Activated B cell treated with CpG ODN at 0.5 μM for 24 hours (primary cell): ENCODE results near the gene MAPK12. TPM values are rescaled to one million over a fixed set of nuclear protein-coding genes. Genes with fewer than 3 reads are reported as not detected.

Experiments
- ATAC-seq: fragments of 200-7000 bp; cut with Tn5 transposase; one replicate; pipeline ENCODE4 v1.10.0; 2021; ENCODE audit warnings: low read depth, mild to moderate bottlenecking, moderate library complexity
- CTCF ChIA-PET: fragments of 350-600 bp; sonication (Branson Sonifier 250); formaldehyde crosslinking; loops from one replicate; lab custom pipeline; 2021; ENCODE audit warnings: antibody characterized with exemption; lab: Charles Lee
- POLR2A ChIA-PET: fragments of 350-600 bp; sonication (Branson Sonifier 250); formaldehyde crosslinking; loops from one replicate; lab custom pipeline; 2021; ENCODE audit warnings: antibody characterized with exemption; lab: Charles Lee
- DNase-seq: peaks from one replicate; pipeline ENCODE4 v3.0.0; 2022
- H3K27ac Mint-ChIP-seq: one replicate; pipeline ENCODE4 v1.8.0; 2020; ENCODE audit warnings: mixed read lengths
- H3K27me3 Mint-ChIP-seq: one replicate; pipeline ENCODE4 v1.8.0; 2021; ENCODE audit warnings: mixed read lengths
- H3K36me3 Mint-ChIP-seq: one replicate; pipeline ENCODE4 v1.8.0; 2021; ENCODE audit warnings: low read depth, mixed read lengths
- H3K4me1 Mint-ChIP-seq: one replicate; pipeline ENCODE4 v1.8.0; 2021; ENCODE audit warnings: mixed read lengths
- H3K4me3 Mint-ChIP-seq: one replicate; pipeline ENCODE4 v1.8.0; 2020; ENCODE audit warnings: mild to moderate bottlenecking, mixed read lengths
- H3K9me3 Mint-ChIP-seq: one replicate; pipeline ENCODE4 v1.8.0; 2020; ENCODE audit warnings: mixed read lengths
- intact Hi-C: fragments of 100-400 bp; cut with micrococcal nuclease; formaldehyde crosslinking; loops from one replicate; pipeline ENCODE4 v1.15.1; 2024
- total RNA-seq: library from RNA; stranded (reverse); gene quantifications from 2 replicates; pipeline ENCODE4 v1.2.3, GENCODE V29; 2022
- TF ChIP-seq, protein P1 (sequence below): fragments of 200-600 bp; IDR thresholded peaks from one replicate; pipeline ENCODE4 v1.8.0; 2022; ENCODE audit warnings: antibody characterized with exemption, mild to moderate bottlenecking

Gene MAPK12
- total RNA-seq, 1 donor from 2014 or later, result 4.4 TPM

DNA sequence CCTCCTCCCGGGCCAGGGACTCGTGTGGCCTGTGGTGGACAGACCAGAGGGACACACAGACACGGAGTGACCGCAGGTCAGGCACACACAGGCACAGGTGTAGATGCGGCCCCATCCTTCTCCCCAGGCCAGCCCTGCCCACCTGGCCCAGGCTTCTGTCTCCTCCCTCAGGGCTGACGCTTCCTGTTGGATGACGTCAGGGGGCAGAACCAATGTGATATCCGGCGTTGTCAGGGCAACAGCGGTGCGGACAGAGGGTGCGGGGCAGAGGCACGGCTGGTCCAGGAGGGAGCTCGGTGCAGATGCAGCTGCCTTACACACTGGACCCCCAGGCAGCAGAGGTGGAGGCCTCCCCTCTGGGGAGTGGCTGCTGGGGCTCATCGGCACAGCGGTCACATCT, 13.7 kb downstream of the MAPK12 start:
- ChIA-PET CTCF (no interaction called here), POLR2A (interaction anchor here (0.6 kb wide), 1 partner anchor 49 kb away, joined by 3 read pairs; no protein-coding TSS in a partner anchor)
- Mint-ChIP-seq H3K4me1 (peaks cover 48% of the 10 kb centered on the region), H3K9me3 (no peaks in the 10 kb centered on the region), H3K4me3 (peak overlapping the region; percentile 38), H3K36me3 (peaks cover 23% of the 10 kb centered on the region), H3K27me3 (no peaks in the 10 kb centered on the region), H3K27ac (peak overlapping the region; percentile 66)
- no peak for DNase-seq
- intact Hi-C loops, result loop anchor here (10.0 kb wide), 1 partner anchor 227 kb away; the partner anchor contains the start of gene SBF1
- ATAC-seq, result no peak
- TF ChIP-seq, protein P1, sequence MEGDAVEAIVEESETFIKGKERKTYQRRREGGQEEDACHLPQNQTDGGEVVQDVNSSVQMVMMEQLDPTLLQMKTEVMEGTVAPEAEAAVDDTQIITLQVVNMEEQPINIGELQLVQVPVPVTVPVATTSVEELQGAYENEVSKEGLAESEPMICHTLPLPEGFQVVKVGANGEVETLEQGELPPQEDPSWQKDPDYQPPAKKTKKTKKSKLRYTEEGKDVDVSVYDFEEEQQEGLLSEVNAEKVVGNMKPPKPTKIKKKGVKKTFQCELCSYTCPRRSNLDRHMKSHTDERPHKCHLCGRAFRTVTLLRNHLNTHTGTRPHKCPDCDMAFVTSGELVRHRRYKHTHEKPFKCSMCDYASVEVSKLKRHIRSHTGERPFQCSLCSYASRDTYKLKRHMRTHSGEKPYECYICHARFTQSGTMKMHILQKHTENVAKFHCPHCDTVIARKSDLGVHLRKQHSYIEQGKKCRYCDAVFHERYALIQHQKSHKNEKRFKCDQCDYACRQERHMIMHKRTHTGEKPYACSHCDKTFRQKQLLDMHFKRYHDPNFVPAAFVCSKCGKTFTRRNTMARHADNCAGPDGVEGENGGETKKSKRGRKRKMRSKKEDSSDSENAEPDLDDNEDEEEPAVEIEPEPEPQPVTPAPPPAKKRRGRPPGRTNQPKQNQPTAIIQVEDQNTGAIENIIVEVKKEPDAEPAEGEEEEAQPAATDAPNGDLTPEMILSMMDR, result no peak

DNA sequence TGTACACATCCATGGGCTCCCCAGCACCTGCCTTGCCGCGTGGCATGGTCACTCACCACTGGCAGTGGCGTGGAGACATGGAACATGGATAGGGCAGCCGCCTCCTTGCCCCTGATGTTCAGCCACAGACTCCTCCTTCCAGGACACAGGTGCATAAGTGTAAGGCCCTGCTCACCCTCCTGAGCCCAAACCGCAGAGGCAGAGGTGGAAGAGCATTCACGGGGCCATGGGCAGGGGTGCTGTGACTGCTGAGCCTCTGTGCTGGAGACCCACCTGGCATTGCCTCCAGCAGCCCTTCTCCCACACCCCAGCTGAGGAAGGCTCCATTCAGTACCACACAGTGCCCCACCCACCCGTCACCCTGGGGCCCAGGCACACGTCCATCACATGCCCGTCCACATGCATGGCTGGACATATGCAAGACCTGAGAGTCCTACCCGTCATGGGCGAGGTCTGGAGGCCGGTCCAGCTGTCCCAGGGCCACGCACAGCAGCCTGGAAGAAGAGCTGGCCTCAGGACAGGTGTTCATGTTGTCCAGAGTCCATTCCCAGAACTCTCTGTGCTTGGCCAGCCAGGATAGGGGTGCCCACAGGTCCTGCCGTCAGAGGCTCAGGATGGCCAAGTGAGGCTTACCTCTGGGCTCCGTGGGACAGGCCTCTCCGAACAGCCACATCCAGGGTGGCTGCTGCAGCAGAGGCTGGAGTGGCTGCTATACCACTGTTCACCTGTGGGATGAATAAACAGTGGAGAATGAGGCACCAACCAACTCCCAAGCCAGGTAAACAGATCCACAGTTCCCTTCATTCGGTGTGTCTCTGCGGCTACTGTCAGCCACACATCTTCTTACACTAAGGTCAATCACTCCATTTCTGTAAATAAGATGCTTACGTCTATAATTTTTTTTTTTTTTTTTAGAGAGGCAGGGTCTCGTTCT, 15.0 kb downstream of the MAPK12 start:
- no peak for DNase-seq
- intact Hi-C loops, result loop anchor here (10.0 kb wide), 1 partner anchor 228 kb away; the partner anchor contains the start of gene SBF1
- peaks cover 23% of the 10 kb centered on the region for H3K36me3 Mint-ChIP-seq
- no peak overlapping the region for H3K27ac Mint-ChIP-seq
- CTCF ChIA-PET, result interaction anchor here (1.3 kb wide), 1 partner anchor 96 kb away, joined by 4 read pairs; no protein-coding TSS in a partner anchor
- TF ChIP-seq, protein P1, result no peak
- no peak for ATAC-seq
- H3K27me3 Mint-ChIP-seq, result no peaks in the 10 kb centered on the region
- H3K4me3 Mint-ChIP-seq, result peak overlapping the region; percentile 44
- POLR2A ChIA-PET, result interaction anchor here (0.5 to 1.8 kb wide), 6 partner anchors 14 to 294 kb away, joined by 3 to 4 read pairs (median 4); partner anchors contain the start of gene MAPK11
- H3K4me1 Mint-ChIP-seq, result peaks cover 56% of the 10 kb centered on the region
- H3K9me3 Mint-ChIP-seq, result no peaks in the 10 kb centered on the region

- ChIA-PET CTCF (interaction anchor here (1.2 to 1.3 kb wide), 2 partner anchors 81 to 97 kb away, joined by 4 read pairs; no protein-coding TSS in a partner anchor), POLR2A (interaction anchor here (0.6 to 1.8 kb wide), 6 partner anchors 13 to 280 kb away, joined by 3 to 5 read pairs (median 4); partner anchors contain the start of genes MAPK11 and SCO2)
- Mint-ChIP-seq H3K36me3 (peaks cover 23% of the 10 kb centered on the region), H3K4me3 (peak overlapping the region; percentile 100), H3K27ac (peak overlapping the region; percentile 100), H3K9me3 (no peaks in the 10 kb centered on the region), H3K4me1 (peaks cover 60% of the 10 kb centered on the region), H3K27me3 (no peaks in the 10 kb centered on the region)
- peak; percentile 36 for ATAC-seq
- TF ChIP-seq, protein P1, result no peak
- intact Hi-C loops, result loop anchor here (1.0 to 10.0 kb wide), 3 partner anchors 55 to 280 kb away; partner anchors contain the start of genes SBF1 and SCO2
- no peak for DNase-seq
These were observed 16.0 kb downstream of the MAPK12 start for GRCh38 chr22:50245214-50246072.

DNA sequence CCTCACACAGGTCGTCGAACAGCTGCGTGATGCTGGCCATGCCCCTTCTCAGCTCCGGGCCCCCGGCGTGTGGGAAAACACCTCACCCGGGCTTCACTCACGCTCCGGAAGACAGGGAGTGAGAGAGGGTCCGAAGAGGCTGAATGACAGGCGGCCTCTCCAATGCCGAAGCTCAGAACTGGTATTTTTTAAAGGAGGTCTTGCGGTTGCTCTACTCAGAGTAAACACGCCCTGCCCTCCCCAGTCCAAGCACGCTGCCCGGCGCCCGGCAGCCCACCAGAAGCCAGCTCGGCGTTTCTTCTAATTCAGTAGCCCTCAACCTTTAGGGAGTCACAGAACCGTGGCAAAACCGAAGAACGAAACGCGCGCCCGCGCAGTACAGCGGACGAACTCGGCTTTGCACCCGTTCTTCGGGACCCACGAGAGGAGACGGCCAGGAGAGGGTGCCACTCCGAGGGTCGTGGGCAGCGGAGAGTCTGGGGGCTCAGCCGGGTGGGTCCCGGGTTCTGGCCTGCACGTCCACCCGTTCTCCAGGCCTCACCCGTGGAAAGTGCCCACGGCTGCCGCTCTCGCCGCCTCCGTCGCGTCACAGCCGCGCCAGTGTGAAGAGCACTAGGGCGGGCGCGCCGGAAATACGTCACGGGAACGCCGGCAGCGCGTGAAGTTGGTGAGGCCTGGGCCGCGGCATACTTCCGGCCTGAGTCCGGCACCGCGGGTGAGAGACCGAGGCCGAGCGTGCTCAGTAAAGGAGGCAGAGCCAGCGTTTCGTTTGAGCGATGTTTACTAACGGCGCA, 16.9 kb downstream of the MAPK12 start, which contains the start of gene TUBGCP6:
TSS of gene TUBGCP6 (minus strand) at position 604 of the 794 bp plus-strand sequence. CDS start at position 40, 564 bp downstream.
- DNase-seq (peak; percentile 96), ATAC-seq (peak; percentile 76)
- POLR2A ChIA-PET, result interaction anchor here (0.5 to 2.1 kb wide), 19 partner anchors 25 to 384 kb away, joined by 3 to 30 read pairs (median 4); partner anchors contain the start of genes LMF2, MAPK11, NCAPH2 and PLXNB2
- Mint-ChIP-seq H3K9me3 (no peaks in the 10 kb centered on the region), H3K36me3 (peaks cover 31% of the 10 kb centered on the region), H3K4me1 (peaks cover 52% of the 10 kb centered on the region), H3K27me3 (no peaks in the 10 kb centered on the region), H3K4me3 (peak within 1 kb of the TSS; percentile 100), H3K27ac (peak within 1 kb of the TSS; percentile 100)
- TF ChIP-seq, protein P1, result no peak
- intact Hi-C loops, result loop anchor here (1.0 to 10.0 kb wide), 4 partner anchors 54 to 281 kb away; partner anchors contain the start of genes NCAPH2, SBF1 and SCO2
- CTCF ChIA-PET, result interaction anchor here (0.6 to 1.8 kb wide), 8 partner anchors 82 to 376 kb away, joined by 3 to 5 read pairs (median 4); partner anchors contain the start of genes DENND6B and SCO2
